H9 (cell line): ENCODE results near the gene EN1. TPM values are rescaled to one million over a fixed set of nuclear protein-coding genes. Genes with fewer than 3 reads are reported as not detected.

Source experiments
- DNase-seq: peaks from one replicate; pipeline ENCODE4 v3.0.0-alpha.2; 2017
- H2AFZ ChIP-seq: one replicate; pipeline ENCODE4 v1.6.1; 2013; ENCODE audit warnings: mild to moderate bottlenecking, low read length, control low read depth, moderate library complexity
- H2AK5ac ChIP-seq: 2 replicates; pipeline ENCODE4 v1.6.1; 2013; ENCODE audit warnings: low read length, control low read depth, mixed read lengths; ENCODE audit not compliant: insufficient read length
- H2BK120ac ChIP-seq: one replicate; pipeline ENCODE4 v1.6.1; 2013; ENCODE audit warnings: low read depth, mild to moderate bottlenecking, low read length, control low read depth, inconsistent platforms; ENCODE audit not compliant: poor library complexity, severe bottlenecking
- H2BK12ac ChIP-seq: 2 replicates; pipeline ENCODE4 v1.6.1; 2013; ENCODE audit warnings: low read length, control low read depth, mixed read lengths, low read depth; ENCODE audit not compliant: insufficient read length
- H2BK15ac ChIP-seq: 2 replicates; pipeline ENCODE4 v1.6.1; 2013; ENCODE audit warnings: low read depth, low read length, control low read depth
- H2BK20ac ChIP-seq: one replicate; pipeline ENCODE4 v1.6.1; 2013; ENCODE audit warnings: low read depth, mild to moderate bottlenecking, low read length, control low read depth, inconsistent platforms; ENCODE audit not compliant: poor library complexity, severe bottlenecking
- H2BK5ac ChIP-seq: 2 replicates; pipeline ENCODE4 v1.6.1; 2013; ENCODE audit warnings: low read length, control low read depth, mixed read lengths; ENCODE audit not compliant: insufficient read length
- H3K14ac ChIP-seq: 2 replicates; pipeline ENCODE4 v1.6.1; 2013; ENCODE audit warnings: low read length, control low read depth; ENCODE audit not compliant: insufficient read depth
- H3K18ac ChIP-seq: 2 replicates; pipeline ENCODE4 v1.6.1; 2013; ENCODE audit warnings: low read depth, mild to moderate bottlenecking, mixed read lengths, low read length, control low read depth; ENCODE audit not compliant: insufficient read length
- H3K23ac ChIP-seq: 2 replicates; pipeline ENCODE4 v1.6.1; 2013; ENCODE audit warnings: low read length, control low read depth, mixed read lengths, low read depth; ENCODE audit not compliant: insufficient read length
- H3K23me2 ChIP-seq: 2 replicates; pipeline ENCODE4 v1.6.1; 2013; ENCODE audit warnings: low read depth, mild to moderate bottlenecking, mixed read lengths, low read length, control low read depth; ENCODE audit not compliant: insufficient read length, poor library complexity, severe bottlenecking
- H3K27ac ChIP-seq: 2 replicates; pipeline ENCODE4 v1.5.1; 2013; ENCODE audit warnings: low read length, control low read depth, mixed read lengths, low read depth; ENCODE audit not compliant: insufficient read length
- H3K27me3 ChIP-seq: 2 replicates; pipeline ENCODE4 v1.6.1; 2013; ENCODE audit warnings: low read length, control low read depth, inconsistent platforms; ENCODE audit not compliant: insufficient read depth
- H3K4ac ChIP-seq: 2 replicates; pipeline ENCODE4 v1.6.1; 2013; ENCODE audit warnings: low read depth, mild to moderate bottlenecking, control low read depth, inconsistent platforms, low read length, moderate library complexity
- H3K4me1 ChIP-seq: 2 replicates; pipeline ENCODE4 v1.6.1; 2013; ENCODE audit warnings: low read length, control low read depth, inconsistent platforms; ENCODE audit not compliant: insufficient read depth
- H3K4me2 ChIP-seq: 2 replicates; pipeline ENCODE4 v1.6.1; 2013; ENCODE audit warnings: low read length, control low read depth, mixed read lengths; ENCODE audit not compliant: insufficient read length, insufficient read depth
- H3K56ac ChIP-seq: 2 replicates; pipeline ENCODE4 v1.6.1; 2013; ENCODE audit warnings: low read depth, mild to moderate bottlenecking, mixed read lengths, low read length, control low read depth; ENCODE audit not compliant: insufficient read length
- H3K79me1 ChIP-seq: 2 replicates; pipeline ENCODE4 v1.6.1; 2013; ENCODE audit warnings: low read depth, mild to moderate bottlenecking, moderate library complexity, low read length, control low read depth, inconsistent platforms; ENCODE audit not compliant: insufficient read depth, poor library complexity, severe bottlenecking
- H3K79me2 ChIP-seq: 2 replicates; pipeline ENCODE4 v1.6.1; 2013; ENCODE audit warnings: low read length, control low read depth, inconsistent platforms; ENCODE audit not compliant: insufficient read depth
- H3K9ac ChIP-seq: 2 replicates; pipeline ENCODE4 v1.6.1; 2013; ENCODE audit warnings: low read length, control low read depth, mixed read lengths; ENCODE audit not compliant: insufficient read length; ENCODE audit errors: extremely low read depth
- H3K9me3 ChIP-seq: one replicate; pipeline ENCODE4 v1.6.1; 2013; ENCODE audit warnings: low read depth, low read length, inconsistent platforms; ENCODE audit not compliant: control insufficient read depth
- H3T11ph ChIP-seq: one replicate; pipeline ENCODE4 v1.6.1; 2013; ENCODE audit warnings: mild to moderate bottlenecking, low read length, control low read depth, inconsistent platforms
- H4K20me1 ChIP-seq: one replicate; pipeline ENCODE4 v1.6.1; 2013; ENCODE audit not compliant: control insufficient read depth, insufficient read length, insufficient read depth
- H4K5ac ChIP-seq: 2 replicates; pipeline ENCODE4 v1.6.1; 2013; ENCODE audit warnings: low read depth, mild to moderate bottlenecking, mixed read lengths, low read length, control low read depth; ENCODE audit not compliant: insufficient read length
- H4K8ac ChIP-seq: replicated peaks from 2 replicates; pipeline ENCODE4 v1.6.1; 2013; ENCODE audit warnings: low read length, control low read depth, mixed read lengths, low read depth; ENCODE audit not compliant: insufficient read length
- H4K91ac ChIP-seq: 2 replicates; pipeline ENCODE4 v1.6.1; 2013; ENCODE audit warnings: low read depth, mild to moderate bottlenecking, moderate library complexity, mixed read lengths, low read length, control low read depth; ENCODE audit not compliant: insufficient read length
- H3K27ac Mint-ChIP-seq, 3 experiments: 2 replicates in 2 of 3; 3 replicates in 1 of 3; pipeline ENCODE4 v1.8.0; 2020 to 2021; ENCODE audit warnings: mixed read lengths in 3 of 3, mild to moderate bottlenecking in 1 of 3, moderate library complexity in 1 of 3
- H3K27me3 Mint-ChIP-seq: 2 replicates; pipeline ENCODE4 v1.8.0; 2021; ENCODE audit warnings: low read depth, mild to moderate bottlenecking, moderate library complexity, mixed read lengths
- H3K36me3 Mint-ChIP-seq, 3 experiments: 2 replicates in 2 of 3; 3 replicates in 1 of 3; pipeline ENCODE4 v1.8.0; 2020 to 2021; ENCODE audit warnings: low read depth in 3 of 3, mixed read lengths in 3 of 3; ENCODE audit not compliant: insufficient read depth in 1 of 3
- H3K4me1 Mint-ChIP-seq, 2 experiments: 2 replicates each; pipeline ENCODE4 v1.8.0; 2020; ENCODE audit warnings: mixed read lengths in 2 of 2
- H3K4me3 Mint-ChIP-seq, 2 experiments: 2 replicates in 1 of 2; 3 replicates in 1 of 2; pipeline ENCODE4 v1.8.0; 2020 to 2021; ENCODE audit warnings: mild to moderate bottlenecking in 2 of 2, mixed read lengths in 2 of 2, moderate library complexity in 1 of 2
- H3K9me3 Mint-ChIP-seq, 2 experiments: 2 replicates in 1 of 2; 3 replicates in 1 of 2; pipeline ENCODE4 v1.8.0; 2020; ENCODE audit warnings: mild to moderate bottlenecking in 2 of 2, mixed read lengths in 2 of 2, moderate library complexity in 1 of 2
- WGBS: extraction: QIAGEN DNeasy Blood & Tissue Kit; methylation state at CpG from one replicate; pipeline ENCODE4 v1.1.7; 2013; ENCODE audit warnings: missing lambda C conversion rate, low lambda C conversion rate, mixed read lengths; ENCODE audit not compliant: insufficient read length; ENCODE audit errors: extremely low coverage; 5-methylcytosine and 5-hydroxymethylcytosine counted together
- total RNA-seq: library from RNA; stranded (reverse); gene quantifications from 2 replicates; pipeline ENCODE4 v1.2.1, GENCODE V29; 2021
- TF ChIP-seq, protein P1 (sequence below): fragments of 200-600 bp; sonication (generic); conservative IDR thresholded peaks from 3 replicates; pipeline ENCODE4 v1.8.0; 2021; ENCODE audit warnings: antibody characterized with exemption, mild to moderate bottlenecking

Gene EN1
- total RNA-seq, 1 experiment from 2014 or later: not detected

DNA sequence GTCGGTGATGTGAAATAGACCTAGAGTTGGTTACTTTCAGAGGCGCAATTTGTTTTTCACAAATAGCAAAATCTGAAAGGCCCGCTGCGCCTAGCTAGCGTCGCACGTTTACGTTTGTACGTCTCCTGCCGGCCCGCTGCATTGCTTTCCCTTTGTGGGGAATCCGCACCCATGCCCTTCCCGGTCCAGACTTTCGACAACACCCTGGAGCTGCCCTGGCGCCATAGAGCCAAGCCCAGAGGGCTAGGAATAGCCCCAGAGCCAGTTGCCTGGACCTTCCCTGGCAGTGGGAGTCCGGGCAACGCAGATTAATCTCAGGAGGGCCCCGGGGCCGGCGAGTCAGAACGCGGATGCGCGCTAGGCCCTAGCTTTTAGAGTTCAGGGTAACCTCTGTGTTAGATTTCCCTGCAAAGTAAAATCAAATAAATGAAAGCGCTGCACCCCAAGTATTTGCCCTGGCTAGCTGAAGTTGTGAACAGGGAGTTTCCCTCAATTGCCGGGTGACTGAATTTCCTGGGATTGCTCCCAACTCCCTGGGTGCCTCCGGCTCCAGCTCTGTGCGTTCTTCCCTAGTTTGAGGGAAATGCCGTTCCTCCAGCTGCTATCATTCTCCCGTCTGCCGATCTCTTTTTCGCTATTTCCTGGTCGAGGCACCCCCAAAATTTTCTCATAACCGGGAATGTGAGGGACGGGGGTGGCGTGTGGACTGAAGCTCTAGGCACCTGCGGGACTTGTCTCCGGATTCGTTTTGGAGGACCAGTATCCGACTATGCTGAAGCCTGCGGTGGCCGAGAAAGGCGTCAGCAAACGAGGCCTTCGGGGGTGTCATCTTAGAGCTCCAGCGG, 1.2 kb upstream of the EN1 start:
- no peaks in the 10 kb centered on the region for H3K79me2 ChIP-seq
- WGBS: no CpG with 5 or more reads among the region's 46 CpGs
- no peak overlapping the region for H3K27ac Mint-ChIP-seq

More for the DNA sequence above, 1.2 kb upstream of the EN1 start:
- Mint-ChIP-seq H3K9me3 (peaks cover 0 to 9% of the 10 kb centered on the region in 2 experiments; a peak in 4 of 5 replicates), H3K27me3 (peaks cover 96% of the 10 kb centered on the region), H3K4me1 (peaks cover 43 to 73% of the 10 kb centered on the region in 2 experiments), H3K4me3 (peak overlapping the region; percentile 42 to 80), H3K36me3 (no peaks in the 10 kb centered on the region)
- peak; percentile 70 for DNase-seq
- Histone ChIP-seq H2BK15ac (no peak overlapping the region), H2AFZ (no peak overlapping the region), H3K9me3 (no peaks in the 10 kb centered on the region), H3K79me1 (no peaks in the 10 kb centered on the region), H3K4ac (no peak overlapping the region), H4K20me1 (no peaks in the 10 kb centered on the region), H4K5ac (no peak overlapping the region), H3K14ac (no peak overlapping the region), H3T11ph (no peak overlapping the region), H3K27ac (no peak overlapping the region), H4K91ac (no peak overlapping the region), H2AK5ac (no peak overlapping the region), H3K23me2 (no peaks in the 10 kb centered on the region), H4K8ac (no peak overlapping the region), H3K9ac (no peak overlapping the region), H3K18ac (no peak overlapping the region), H3K56ac (no peak overlapping the region), H3K4me2 (peak overlapping the region; percentile 64), H3K27me3 (peaks cover 91% of the 10 kb centered on the region), H2BK12ac (no peak overlapping the region), H2BK5ac (no peak overlapping the region), H2BK120ac (no peak overlapping the region), H3K4me1 (0 out of 2 replicates have a peak, but pooled peaks cover 2% of the 10 kb centered on the region), H2BK20ac (no peak overlapping the region), H3K23ac (no peak overlapping the region)
- TF ChIP-seq, protein P1, sequence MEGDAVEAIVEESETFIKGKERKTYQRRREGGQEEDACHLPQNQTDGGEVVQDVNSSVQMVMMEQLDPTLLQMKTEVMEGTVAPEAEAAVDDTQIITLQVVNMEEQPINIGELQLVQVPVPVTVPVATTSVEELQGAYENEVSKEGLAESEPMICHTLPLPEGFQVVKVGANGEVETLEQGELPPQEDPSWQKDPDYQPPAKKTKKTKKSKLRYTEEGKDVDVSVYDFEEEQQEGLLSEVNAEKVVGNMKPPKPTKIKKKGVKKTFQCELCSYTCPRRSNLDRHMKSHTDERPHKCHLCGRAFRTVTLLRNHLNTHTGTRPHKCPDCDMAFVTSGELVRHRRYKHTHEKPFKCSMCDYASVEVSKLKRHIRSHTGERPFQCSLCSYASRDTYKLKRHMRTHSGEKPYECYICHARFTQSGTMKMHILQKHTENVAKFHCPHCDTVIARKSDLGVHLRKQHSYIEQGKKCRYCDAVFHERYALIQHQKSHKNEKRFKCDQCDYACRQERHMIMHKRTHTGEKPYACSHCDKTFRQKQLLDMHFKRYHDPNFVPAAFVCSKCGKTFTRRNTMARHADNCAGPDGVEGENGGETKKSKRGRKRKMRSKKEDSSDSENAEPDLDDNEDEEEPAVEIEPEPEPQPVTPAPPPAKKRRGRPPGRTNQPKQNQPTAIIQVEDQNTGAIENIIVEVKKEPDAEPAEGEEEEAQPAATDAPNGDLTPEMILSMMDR: no peak
